K562 (cell line): Measurements from ENCODE around the gene APOC1. TPM values are rescaled to one million over a fixed set of nuclear protein-coding genes. Genes with fewer than 3 reads are reported as not detected.

Experiments
- ARID1B ChIP-seq: fragments of 450-650 bp; IDR thresholded peaks from 2 replicates; pipeline ENCODE4 v1.6.1; 2016; ENCODE audit warnings: antibody characterized with exemption, mild to moderate bottlenecking, inconsistent platforms
- HDAC1 ChIP-seq, 2 experiments: fragments of 450-650 bp; IDR thresholded peaks; 2 replicates each; pipeline ENCODE4 v1.6.1; 2016 to 2017; ENCODE audit warnings: inconsistent platforms in 1 of 2, mild to moderate bottlenecking in 1 of 2, moderate library complexity in 1 of 2
- HIVEP1 ChIP-seq: fragments of 250-450 bp; sonication (Bioruptor Pico); IDR thresholded peaks from 2 replicates; pipeline ENCODE4 v1.4.0; 2020; ENCODE audit warnings: mild to moderate bottlenecking
- NBN ChIP-seq: fragments of 450-650 bp; IDR thresholded peaks from 2 replicates; pipeline ENCODE4 v1.6.1; 2016; ENCODE audit warnings: low read depth, mild to moderate bottlenecking
- PHB ChIP-seq: fragments of 250-450 bp; sonication (Bioruptor Pico); IDR thresholded peaks from 2 replicates; pipeline ENCODE4 v1.5.0; 2021
- RAD21 ChIP-seq, 2 experiments: fragments of 250-450 bp in 1 of 2; fragments of 450-650 bp in 1 of 2; sonication (Bioruptor Pico) in 1 of 2; formaldehyde crosslinking in 1 of 2; IDR thresholded peaks in 1 of 2; conservative IDR thresholded peaks in 1 of 2; 2 replicates each; pipeline versions ENCODE4 v1.4.0 to v1.8.0; 2020 to 2022; ENCODE audit warnings: mild to moderate bottlenecking in 2 of 2, moderate library complexity in 1 of 2
- SUPT5H ChIP-seq: fragments of 450-650 bp; IDR thresholded peaks from 2 replicates; pipeline ENCODE4 v1.6.1; 2016
- TAF15 ChIP-seq: fragments of 200-400 bp; formaldehyde crosslinking; IDR thresholded peaks from 2 replicates; pipeline ENCODE4 v1.6.1; 2017; ENCODE audit warnings: mild to moderate bottlenecking, low read depth, low read length, moderate library complexity
- TARDBP ChIP-seq: fragments of 450-650 bp; IDR thresholded peaks from 2 replicates; pipeline ENCODE4 v1.6.1; 2016
- WHSC1 ChIP-seq: IDR thresholded peaks from one replicate; pipeline ENCODE4 v1.6.1; 2012; ENCODE audit warnings: low read length, control low read depth, inconsistent platforms
- ZFP30 ChIP-seq: fragments of 250-450 bp; sonication (Bioruptor Pico); IDR thresholded peaks from 2 replicates; pipeline ENCODE4 v1.8.0; 2022; ENCODE audit warnings: moderate library complexity, mild to moderate bottlenecking, inconsistent platforms, borderline replicate concordance
- ZFPM2 ChIP-seq: fragments of 250-450 bp; sonication (Bioruptor Pico); IDR thresholded peaks from 2 replicates; pipeline ENCODE4 v1.5.1; 2022; ENCODE audit warnings: mild to moderate bottlenecking
- ZNF3 ChIP-seq: fragments of 250-450 bp; sonication (Bioruptor Pico); IDR thresholded peaks from 2 replicates; pipeline ENCODE4 v1.5.0; 2021; ENCODE audit warnings: mild to moderate bottlenecking, moderate library complexity
- ZNF696 ChIP-seq: fragments of 250-450 bp; sonication (Bioruptor Pico); conservative IDR thresholded peaks from 2 replicates; pipeline ENCODE4 v1.4.0; 2020; ENCODE audit warnings: mild to moderate bottlenecking, moderate library complexity
- polyA plus RNA-seq, 8 experiments: library from polyadenylated mRNA; depleted of rRNA in 4 of 8; stranded (reverse) in 5 of 8; unstranded in 3 of 8; fragments of >200 nt; fragmentation: Nextera tagmentation in 2 of 8; fragmentation: Illumina TruSeq in 1 of 8; extraction: Ambion mirVana in 2 of 8; extraction: Trizol in 1 of 8; gene quantifications; 2 replicates each; pipeline versions ENCODE4 v1.2.1 to v1.2.3, GENCODE V29; 2011 to 2014; ENCODE audit warnings: inconsistent platforms in 1 of 8, missing spikeins in 1 of 8
- total RNA-seq, 7 experiments: library from RNA; depleted of rRNA in 6 of 7; stranded (reverse); fragments of >200 nt in 6 of 7; fragmentation: Illumina TruSeq in 2 of 7; extraction: Trizol in 2 of 7; gene quantifications; 2 replicates each; pipeline versions ENCODE4 v1.2.1 to v1.2.3, GENCODE V29; 2011 to 2021; ENCODE audit warnings: low replicate concordance in 1 of 7
- TF ChIP-seq, protein P1 (sequence below), 2 experiments: fragments of 450-650 bp; IDR thresholded peaks; 2 replicates each; pipeline ENCODE4 v1.6.1; 2016
- TF ChIP-seq, protein P2 (sequence below): fragments of 450-650 bp; conservative IDR thresholded peaks from 2 replicates; pipeline ENCODE4 v1.6.1; 2016; ENCODE audit warnings: missing genetic modification characterization, low read depth, mild to moderate bottlenecking, control low read depth, missing compliant biosample characterization
- TF ChIP-seq, protein P3 (sequence below): sonication (generic); formaldehyde crosslinking; IDR thresholded peaks from 2 replicates; pipeline ENCODE4 v1.8.0; 2023; ENCODE audit warnings: mild to moderate bottlenecking, missing genetic modification reagents
- TF ChIP-seq, protein P4 (sequence below): fragments of 250-450 bp; sonication (Bioruptor Pico); IDR thresholded peaks from 2 replicates; pipeline ENCODE4 v1.8.0; 2021; ENCODE audit warnings: borderline replicate concordance, mild to moderate bottlenecking, moderate library complexity; ENCODE audit not compliant: poor library complexity, severe bottlenecking
- TF ChIP-seq, protein P5 (sequence below): sonication (generic); formaldehyde crosslinking; IDR thresholded peaks from 2 replicates; pipeline ENCODE4 v1.8.0; 2022; ENCODE audit warnings: missing genetic modification reagents, mild to moderate bottlenecking, borderline replicate concordance
- TF ChIP-seq, protein P6 (sequence below): fragments of 250-450 bp; sonication (Bioruptor Pico); IDR thresholded peaks from 2 replicates; pipeline ENCODE4 v1.8.0; 2022; ENCODE audit warnings: moderate library complexity, mild to moderate bottlenecking, inconsistent platforms
- TF ChIP-seq, protein P7 (sequence below): fragments of 450-650 bp; IDR thresholded peaks from 2 replicates; pipeline ENCODE4 v1.6.1; 2016

Gene APOC1
- total and polyA plus RNA-seq, 9 of the 15 experiments (the other 6 are each of a cell fraction or from before 2014, with no cell fraction given) = 115 to 408 (median 220) TPM

DNA sequence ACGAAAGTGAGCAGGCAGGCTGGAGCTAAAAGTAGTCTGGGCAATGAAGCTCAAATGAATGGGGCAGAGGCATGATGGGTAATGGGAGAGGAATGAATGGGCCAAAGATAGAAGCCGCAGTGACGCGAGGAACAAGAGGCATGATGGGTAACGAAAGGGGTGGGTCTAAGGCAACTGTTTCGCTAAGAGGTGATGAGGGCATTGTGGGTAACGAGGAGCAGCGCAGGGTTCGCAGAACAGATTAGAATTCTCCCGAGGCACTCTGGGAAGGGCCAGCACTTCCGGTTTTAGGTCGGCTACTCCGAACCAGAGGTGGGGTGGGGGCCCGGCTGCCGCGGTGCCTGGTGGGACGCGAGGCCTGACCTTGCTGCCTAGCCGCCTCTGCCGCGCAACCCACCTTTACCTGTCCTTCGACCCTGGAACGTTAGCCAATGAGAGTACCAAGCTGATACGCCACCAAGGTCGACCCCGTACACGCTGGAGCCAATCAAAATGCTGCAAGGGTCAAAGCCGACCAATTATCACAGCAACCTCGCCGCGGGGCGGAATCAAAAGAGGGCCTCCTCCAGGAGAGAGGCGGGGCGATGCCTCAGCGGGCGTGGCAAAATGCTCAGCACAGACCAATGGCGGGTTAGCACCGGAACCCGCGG, 23.9 kb upstream of the APOC1 start (continued):
- peak; percentile 81 for TF ChIP-seq NBN
- TF ChIP-seq WHSC1 = no peak
- no peak for TF ChIP-seq ZFPM2 (CRISPR knock-in tag)
- no peak for TF ChIP-seq ZNF3 (CRISPR knock-in tag)
- peak; percentile 4 for TF ChIP-seq ARID1B
- TF ChIP-seq TARDBP = no peak
- TF ChIP-seq HDAC1 (IDR thresholded peaks at IDR 0.05) = peak in 1 of 2 experiments; percentile 100; a peak in 2 of 4 replicates
- TF ChIP-seq, protein P1, sequence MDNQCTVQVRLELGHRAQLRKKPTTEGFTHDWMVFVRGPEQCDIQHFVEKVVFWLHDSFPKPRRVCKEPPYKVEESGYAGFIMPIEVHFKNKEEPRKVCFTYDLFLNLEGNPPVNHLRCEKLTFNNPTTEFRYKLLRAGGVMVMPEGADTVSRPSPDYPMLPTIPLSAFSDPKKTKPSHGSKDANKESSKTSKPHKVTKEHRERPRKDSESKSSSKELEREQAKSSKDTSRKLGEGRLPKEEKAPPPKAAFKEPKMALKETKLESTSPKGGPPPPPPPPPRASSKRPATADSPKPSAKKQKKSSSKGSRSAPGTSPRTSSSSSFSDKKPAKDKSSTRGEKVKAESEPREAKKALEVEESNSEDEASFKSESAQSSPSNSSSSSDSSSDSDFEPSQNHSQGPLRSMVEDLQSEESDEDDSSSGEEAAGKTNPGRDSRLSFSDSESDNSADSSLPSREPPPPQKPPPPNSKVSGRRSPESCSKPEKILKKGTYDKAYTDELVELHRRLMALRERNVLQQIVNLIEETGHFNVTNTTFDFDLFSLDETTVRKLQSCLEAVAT (IDR thresholded peaks at IDR 0.05) = peak in 1 of 2 experiments; percentile 76; a peak in 2 of 4 replicates
- peak; percentile 94 for TF ChIP-seq SUPT5H
- TF ChIP-seq, protein P2, sequence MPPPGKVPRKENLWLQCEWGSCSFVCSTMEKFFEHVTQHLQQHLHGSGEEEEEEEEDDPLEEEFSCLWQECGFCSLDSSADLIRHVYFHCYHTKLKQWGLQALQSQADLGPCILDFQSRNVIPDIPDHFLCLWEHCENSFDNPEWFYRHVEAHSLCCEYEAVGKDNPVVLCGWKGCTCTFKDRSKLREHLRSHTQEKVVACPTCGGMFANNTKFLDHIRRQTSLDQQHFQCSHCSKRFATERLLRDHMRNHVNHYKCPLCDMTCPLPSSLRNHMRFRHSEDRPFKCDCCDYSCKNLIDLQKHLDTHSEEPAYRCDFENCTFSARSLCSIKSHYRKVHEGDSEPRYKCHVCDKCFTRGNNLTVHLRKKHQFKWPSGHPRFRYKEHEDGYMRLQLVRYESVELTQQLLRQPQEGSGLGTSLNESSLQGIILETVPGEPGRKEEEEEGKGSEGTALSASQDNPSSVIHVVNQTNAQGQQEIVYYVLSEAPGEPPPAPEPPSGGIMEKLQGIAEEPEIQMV (tag) = no peak
- TF ChIP-seq RAD21 (CRISPR knock-in tag; conservative IDR thresholded peaks at IDR 0.05 in 1 of 2, IDR thresholded peaks at IDR 0.05 in 1 of 2) = peak in 1 of 2 experiments; percentile 18; a peak in 1 of 4 replicates
- TF ChIP-seq, protein P3, sequence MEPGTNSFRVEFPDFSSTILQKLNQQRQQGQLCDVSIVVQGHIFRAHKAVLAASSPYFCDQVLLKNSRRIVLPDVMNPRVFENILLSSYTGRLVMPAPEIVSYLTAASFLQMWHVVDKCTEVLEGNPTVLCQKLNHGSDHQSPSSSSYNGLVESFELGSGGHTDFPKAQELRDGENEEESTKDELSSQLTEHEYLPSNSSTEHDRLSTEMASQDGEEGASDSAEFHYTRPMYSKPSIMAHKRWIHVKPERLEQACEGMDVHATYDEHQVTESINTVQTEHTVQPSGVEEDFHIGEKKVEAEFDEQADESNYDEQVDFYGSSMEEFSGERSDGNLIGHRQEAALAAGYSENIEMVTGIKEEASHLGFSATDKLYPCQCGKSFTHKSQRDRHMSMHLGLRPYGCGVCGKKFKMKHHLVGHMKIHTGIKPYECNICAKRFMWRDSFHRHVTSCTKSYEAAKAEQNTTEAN = no peak
- TF ChIP-seq, protein P4, sequence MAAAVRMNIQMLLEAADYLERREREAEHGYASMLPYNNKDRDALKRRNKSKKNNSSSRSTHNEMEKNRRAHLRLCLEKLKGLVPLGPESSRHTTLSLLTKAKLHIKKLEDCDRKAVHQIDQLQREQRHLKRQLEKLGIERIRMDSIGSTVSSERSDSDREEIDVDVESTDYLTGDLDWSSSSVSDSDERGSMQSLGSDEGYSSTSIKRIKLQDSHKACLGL = no peak
- TF ChIP-seq ZFP30 = no peak
- TF ChIP-seq HIVEP1 (CRISPR knock-in tag) = no peak
- no peak for TF ChIP-seq PHB (CRISPR knock-in tag)
- TF ChIP-seq TAF15 = no peak
- no peak for TF ChIP-seq ZNF696 (CRISPR knock-in tag)
- TF ChIP-seq, protein P5, sequence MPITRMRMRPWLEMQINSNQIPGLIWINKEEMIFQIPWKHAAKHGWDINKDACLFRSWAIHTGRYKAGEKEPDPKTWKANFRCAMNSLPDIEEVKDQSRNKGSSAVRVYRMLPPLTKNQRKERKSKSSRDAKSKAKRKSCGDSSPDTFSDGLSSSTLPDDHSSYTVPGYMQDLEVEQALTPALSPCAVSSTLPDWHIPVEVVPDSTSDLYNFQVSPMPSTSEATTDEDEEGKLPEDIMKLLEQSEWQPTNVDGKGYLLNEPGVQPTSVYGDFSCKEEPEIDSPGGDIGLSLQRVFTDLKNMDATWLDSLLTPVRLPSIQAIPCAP (CRISPR knock-in tag) = no peak
- TF ChIP-seq, protein P6, sequence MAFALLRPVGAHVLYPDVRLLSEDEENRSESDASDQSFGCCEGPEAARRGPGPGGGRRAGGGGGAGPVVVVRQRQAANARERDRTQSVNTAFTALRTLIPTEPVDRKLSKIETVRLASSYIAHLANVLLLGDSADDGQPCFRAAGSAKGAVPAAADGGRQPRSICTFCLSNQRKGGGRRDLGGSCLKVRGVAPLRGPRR = no peak
- TF ChIP-seq, protein P7, sequence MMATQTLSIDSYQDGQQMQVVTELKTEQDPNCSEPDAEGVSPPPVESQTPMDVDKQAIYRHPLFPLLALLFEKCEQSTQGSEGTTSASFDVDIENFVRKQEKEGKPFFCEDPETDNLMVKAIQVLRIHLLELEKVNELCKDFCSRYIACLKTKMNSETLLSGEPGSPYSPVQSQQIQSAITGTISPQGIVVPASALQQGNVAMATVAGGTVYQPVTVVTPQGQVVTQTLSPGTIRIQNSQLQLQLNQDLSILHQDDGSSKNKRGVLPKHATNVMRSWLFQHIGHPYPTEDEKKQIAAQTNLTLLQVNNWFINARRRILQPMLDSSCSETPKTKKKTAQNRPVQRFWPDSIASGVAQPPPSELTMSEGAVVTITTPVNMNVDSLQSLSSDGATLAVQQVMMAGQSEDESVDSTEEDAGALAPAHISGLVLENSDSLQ = peak; percentile 73
